ENCODE results near the gene PPM1H.
"Not testable (repeated sequence)": the region's sequence is repeated elsewhere in the genome, so short reads cannot be mapped to it uniquely, and the experiment has no call there.

Gene PPM1H

GRCh38 chr12:62909340-62909739 is 25.6 kb downstream of the PPM1H start:
- DNase-seq (ENCODE audit: low read depth in 2 of 2) = no peak

DNA sequence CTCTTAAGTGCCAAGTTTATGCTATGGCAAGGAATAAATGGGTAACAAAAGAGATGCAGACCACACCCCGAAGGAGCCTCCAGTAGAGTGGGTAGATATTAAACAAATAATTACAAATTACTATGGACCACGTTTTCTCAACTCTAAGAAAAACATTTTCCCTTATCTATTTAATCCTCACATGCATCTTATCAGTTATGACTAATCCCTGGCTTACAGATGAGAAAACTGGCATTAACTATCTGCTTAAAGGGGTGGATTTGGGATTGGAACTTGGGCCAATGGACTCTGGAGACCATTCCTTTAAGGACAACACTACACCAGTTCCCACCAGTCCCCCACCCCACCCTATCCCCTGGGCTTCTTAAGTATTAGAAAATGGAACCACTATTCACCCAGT is 26.3 kb downstream of the PPM1H start:
- no peak for DNase-seq (ENCODE audit: low read depth in 2 of 2)

GRCh38 chr12:62907561-62907960 is 27.4 kb downstream of the PPM1H start:
- DNase-seq (ENCODE audit: low read depth in 2 of 2) = no peak

DNA sequence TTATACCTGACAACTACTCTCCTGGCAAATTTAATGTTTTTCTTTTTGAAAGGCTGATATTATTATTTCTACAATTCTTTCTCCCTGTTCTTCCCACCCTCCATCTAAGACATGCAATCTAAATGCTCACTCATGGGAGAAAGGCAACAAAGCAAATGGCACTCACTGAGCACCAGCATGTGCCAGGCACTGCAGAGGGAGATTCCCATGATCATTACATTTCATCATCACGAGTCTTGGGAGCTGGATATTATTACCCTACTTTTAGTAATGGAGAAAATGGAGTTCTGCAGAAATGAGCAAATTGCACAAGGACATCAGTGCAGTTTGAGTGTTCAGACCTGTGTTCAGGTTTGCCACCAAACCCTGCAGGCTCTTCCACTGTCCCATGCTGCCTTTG is 27.9 kb downstream of the PPM1H start:
- DNase-seq (ENCODE audit: low read depth in 2 of 2) = no peak

DNA sequence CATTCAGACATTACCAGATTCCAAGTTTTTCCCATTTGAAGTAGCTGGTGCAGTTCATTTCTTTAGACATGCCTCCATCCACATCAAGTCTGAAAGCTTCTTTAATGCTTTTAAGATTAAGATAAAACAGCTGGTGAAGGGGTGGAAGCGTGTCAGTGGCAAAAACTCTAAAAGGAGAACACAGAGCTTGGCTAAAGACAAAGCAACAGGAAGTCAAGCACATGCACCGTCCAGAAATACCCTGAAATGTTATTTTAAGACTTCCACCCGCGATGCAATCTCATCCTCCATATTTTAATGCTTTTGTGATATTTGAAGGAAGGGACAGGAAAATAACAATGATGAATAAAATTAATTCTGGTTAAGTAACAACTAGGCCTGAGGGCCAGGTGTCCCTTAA is 31.8 kb downstream of the PPM1H start:
- DNase-seq (ENCODE audit: low read depth in 2 of 2) = no peak

- DNase-seq (ENCODE audit: low read depth in 2 of 2) = no peak
These were observed 34.2 kb downstream of the PPM1H start for GRCh38 chr12:62900686-62901272.

DNA sequence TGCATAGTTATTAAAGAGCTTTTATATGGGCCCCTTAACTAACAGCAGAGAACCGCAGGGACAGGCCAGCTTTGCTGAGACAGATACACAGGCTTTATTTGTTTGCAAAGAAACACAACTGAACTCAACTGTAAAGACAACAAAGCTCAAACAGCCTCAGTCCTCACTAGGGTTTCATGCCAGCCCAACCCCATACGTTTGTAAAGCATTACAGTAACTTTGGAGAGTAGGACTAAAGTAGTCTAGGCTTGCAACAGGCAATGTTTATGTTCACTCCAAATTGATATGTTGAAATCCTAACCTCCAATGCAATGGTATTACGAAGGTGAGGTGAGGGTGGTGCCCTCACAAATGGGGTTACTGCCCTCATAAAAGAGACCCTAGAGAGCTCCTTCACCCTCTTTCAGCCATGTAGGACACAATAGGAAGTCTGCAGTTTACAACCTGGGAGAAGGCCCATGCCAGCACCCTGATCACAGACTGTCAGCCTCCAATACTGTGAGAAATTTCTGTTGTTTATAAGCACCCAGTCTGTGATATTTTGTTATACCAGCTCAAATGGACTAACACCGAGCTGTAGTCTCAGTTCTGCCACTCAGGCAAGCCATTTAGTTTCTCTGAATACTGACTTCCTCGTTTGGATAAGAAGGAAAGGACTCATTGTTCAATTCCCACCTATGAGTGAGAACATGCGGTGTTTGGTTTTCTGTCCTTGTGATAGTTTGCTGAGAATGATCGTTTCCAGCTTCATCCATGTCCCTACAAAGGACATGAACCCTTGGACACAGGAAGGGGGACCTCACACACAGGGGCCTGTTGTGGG is 35.2 kb downstream of the PPM1H start:
- DNase-seq (ENCODE audit: low read depth in 2 of 2) = no peak

DNA sequence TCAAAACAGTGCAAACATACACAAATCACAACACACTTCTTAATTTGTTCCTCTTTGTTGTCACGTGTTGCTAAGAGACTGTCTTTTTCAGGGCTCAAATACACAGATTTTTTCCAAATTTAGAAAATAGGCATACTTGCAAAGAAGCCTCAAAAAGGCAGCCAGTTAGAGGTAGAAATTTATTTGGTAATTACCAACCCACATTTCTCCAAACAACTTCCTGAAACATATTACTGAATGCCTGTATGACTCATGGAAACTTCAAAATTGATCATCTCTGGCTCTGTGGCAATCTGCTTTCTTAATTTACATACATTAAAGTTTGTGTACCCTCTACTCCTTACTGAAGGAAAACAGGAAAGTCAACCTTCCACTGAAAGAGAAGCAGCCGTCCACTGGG is 36.4 kb downstream of the PPM1H start:
- DNase-seq (ENCODE audit: low read depth in 2 of 2) = no peak

DNA sequence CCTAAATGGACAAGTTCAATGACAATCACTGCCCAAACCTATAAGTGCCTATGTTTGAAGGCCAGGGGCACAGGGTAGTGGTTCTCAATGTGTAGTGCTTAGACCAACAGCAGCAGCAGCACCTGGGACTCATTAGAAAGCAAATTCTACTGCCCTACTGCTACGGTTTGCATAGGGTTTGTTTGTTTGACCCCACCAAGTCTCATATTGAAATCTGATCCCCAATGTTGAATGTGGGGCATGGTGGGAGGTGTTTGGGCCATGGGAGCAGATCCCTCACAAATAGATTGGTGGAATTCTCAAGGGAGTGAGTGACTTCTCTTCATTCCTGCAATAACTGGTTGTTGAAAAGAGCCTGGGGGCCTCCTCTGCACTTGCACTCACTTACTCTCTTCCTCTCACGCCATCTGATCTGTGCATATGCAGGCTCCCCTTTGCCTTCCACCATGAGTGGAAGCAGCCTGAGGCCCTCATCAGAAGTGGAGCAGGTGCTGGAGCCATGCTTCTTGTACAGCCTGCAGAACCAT is 39.5 kb downstream of the PPM1H start:
- no peak for DNase-seq (ENCODE audit: low read depth in 2 of 2)

GRCh38 chr12:62893276-62893675 is 41.7 kb downstream of the PPM1H start:
- no peak for DNase-seq (ENCODE audit: low read depth in 2 of 2)

DNA sequence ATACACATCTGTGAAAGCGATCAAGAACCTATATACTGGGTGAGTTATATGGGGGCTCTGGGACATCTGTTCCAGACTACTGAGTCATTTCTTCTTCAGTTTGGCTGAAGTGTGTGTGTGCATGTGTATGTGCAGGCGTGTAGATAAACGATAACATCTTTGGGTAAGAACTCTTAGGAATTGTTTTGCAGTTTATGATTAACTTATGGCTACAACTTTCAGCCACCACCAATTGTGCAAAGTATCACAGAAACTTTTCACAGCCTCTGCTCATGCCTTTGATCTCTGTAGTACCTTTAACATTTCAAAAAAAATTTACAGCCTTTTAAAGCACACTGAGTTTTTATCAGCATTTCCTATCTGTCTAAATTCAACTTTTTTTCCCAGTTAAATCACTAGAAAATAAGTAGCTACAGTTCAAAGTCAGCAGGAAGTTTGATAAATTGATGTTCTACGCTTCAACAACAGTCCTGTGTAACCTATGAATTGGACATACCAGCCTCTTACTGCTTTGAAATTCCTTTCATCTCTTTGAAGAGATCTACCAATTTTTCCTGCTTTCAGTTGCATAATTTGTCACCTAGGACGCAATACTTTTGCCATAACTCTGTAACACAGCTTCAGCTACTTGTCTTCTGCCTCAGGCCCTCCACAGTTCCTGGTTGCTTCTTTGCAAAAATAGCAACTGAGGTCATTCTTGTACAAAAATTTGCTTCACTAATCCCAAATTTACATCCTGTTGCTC is 43.0 kb downstream of the PPM1H start:
- no peak for DNase-seq (ENCODE audit: low read depth in 2 of 2)

- DNase-seq (ENCODE audit: low read depth in 2 of 2) = no peak
These were observed 46.4 kb downstream of the PPM1H start for GRCh38 chr12:62888454-62889110.

GRCh38 chr12:62886796-62887195 is 48.2 kb downstream of the PPM1H start:
- DNase-seq (ENCODE audit: low read depth in 2 of 2) = no peak

GRCh38 chr12:62885242-62885641 is 49.7 kb downstream of the PPM1H start:
- DNase-seq (ENCODE audit: low read depth in 2 of 2) = no peak

GRCh38 chr12:62884832-62885231 is 50.1 kb downstream of the PPM1H start:
- DNase-seq (ENCODE audit: low read depth in 2 of 2) = not testable (repeated sequence)

DNA sequence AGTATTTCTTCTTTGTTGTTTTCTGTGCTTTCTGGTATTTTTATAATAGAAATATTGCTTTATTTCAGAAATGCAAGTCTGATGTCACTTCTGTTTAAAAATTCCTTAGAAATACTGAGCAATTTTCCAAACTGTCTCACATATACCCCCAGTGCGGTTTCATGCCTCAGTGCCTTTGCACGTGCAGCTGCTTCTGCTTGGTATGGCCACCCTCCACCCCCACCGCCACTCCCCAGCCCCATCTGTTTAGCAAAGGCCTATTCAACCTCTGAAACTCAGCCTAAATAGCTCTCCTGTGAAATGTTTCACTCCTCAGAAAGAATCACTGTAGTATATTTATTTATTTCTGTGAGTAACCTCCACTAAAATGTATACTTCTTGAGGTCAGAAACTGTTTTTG is 52.3 kb downstream of the PPM1H start:
- DNase-seq (ENCODE audit: low read depth in 2 of 2) = no peak

DNA sequence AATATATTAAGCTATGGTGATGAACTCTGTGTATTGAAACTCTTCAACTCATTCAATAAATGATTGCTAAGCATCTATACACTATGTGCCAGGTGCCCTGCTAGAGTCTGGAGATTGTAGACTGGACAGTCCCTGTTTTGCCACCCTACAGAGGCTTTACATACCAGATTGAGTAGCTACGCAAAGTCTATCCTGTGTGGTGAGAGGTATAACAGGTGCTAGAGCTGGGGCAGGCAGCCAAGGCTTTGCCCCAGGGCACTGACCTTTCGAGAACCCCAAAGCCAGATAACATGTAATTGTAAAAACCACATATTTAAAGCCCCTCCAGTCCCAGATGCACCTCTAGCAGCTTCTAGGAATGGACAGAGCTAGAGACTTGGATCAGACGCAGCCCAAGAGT is 52.8 kb downstream of the PPM1H start:
- DNase-seq (ENCODE audit: low read depth in 2 of 2) = no peak

DNA sequence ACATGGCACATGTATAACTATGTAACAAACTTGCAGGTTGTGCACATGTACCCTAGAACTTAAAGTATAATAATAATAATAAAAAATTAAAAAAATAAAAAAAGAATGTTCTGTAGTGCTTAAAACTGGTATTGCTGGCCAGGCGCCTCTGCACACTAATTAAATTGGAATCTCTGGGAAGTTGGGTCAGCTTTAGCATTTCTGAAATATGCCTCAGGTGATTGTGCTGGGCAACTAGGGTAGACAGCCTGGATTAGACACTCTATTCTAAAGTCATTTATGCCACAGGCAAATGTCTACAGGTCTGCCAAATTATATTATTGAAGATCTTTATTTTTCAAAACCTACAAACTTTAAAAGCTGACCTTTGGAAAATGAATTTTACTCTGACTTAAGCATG is 55.3 kb downstream of the PPM1H start:
- no peak for DNase-seq (ENCODE audit: low read depth in 2 of 2)

- DNase-seq (ENCODE audit: low read depth in 2 of 2) = not testable (repeated sequence)
These were observed 55.7 kb downstream of the PPM1H start for GRCh38 chr12:62879228-62879627.

DNA sequence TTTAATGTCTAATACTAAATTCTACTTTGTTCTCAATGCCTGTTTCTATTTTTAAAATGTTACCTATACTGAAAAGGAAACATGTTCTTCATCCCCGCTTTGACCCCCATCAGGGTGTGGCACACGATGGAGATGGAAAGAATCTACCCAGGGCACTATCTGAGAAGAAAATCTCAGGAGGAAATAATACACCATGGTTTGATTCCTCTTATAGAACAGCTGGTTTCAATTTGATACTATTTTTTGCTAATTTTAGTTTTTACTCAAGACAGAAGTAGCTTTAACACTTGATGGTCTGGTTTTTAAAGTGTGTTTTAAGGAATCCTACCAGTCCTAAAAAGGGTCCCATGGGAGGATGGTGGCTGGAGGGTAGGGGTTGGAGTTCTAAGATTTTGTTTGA is 56.7 kb downstream of the PPM1H start:
- no peak for DNase-seq (ENCODE audit: low read depth in 2 of 2)

- DNase-seq (ENCODE audit: low read depth in 2 of 2) = no peak
These were observed 57.9 kb downstream of the PPM1H start for GRCh38 chr12:62876938-62877548.
